GM12878 (cell line): ENCODE data around the gene MSI2. TPM values are rescaled to one million over a fixed set of nuclear protein-coding genes. Genes with fewer than 3 reads are reported as not detected.

Experiments
- ATAC-seq: fragments of 200-7000 bp; cut with Tn5 transposase; 3 replicates; pipeline ENCODE4 v1.9.1; 2020; ENCODE audit warnings: mild to moderate bottlenecking, moderate library complexity
- BruUV-seq: library from RNA; stranded (reverse); fragments of 400-500 nt; replicated peaks from 2 replicates; lab custom pipeline; 2021; lab: Mats Ljungman, UMichigan
- CTCF ChIA-PET: fragments of 300-600 bp; sonication (Branson Sonifier 250); formaldehyde crosslinking; extraction: SDS; loops from one replicate; lab custom pipeline; 2021; ENCODE audit warnings: inconsistent platforms; lab: Yijun Ruan, JAX
- POLR2A ChIA-PET: fragments of 350-600 bp; formaldehyde crosslinking; extraction: SDS; loops from one replicate; lab custom pipeline; 2021; ENCODE audit warnings: inconsistent platforms; lab: Charles Lee
- RAD21 ChIA-PET: fragments of 300-600 bp; sonication (Branson Sonifier 250); formaldehyde crosslinking; loops from one replicate; lab custom pipeline; 2023; ENCODE audit warnings: antibody characterized with exemption; ENCODE audit not compliant: unreplicated experiment; lab: Charles Lee
- SMC1A ChIA-PET: fragments of 300-600 bp; sonication (Branson Sonifier 250); formaldehyde crosslinking; loops from one replicate; lab custom pipeline; 2023; ENCODE audit not compliant: unreplicated experiment, uncharacterized antibody; lab: Charles Lee
- DNase-seq: peaks from one replicate; pipeline ENCODE4 v3.0.0-alpha.2; 2011; ENCODE audit warnings: low read depth, low spot score
- FAIRE-seq: peaks from 3 replicates; lab custom pipeline; 2011; peaks lifted over from hg19 to GRCh38; lab: Jason Lieb, UNC
- H2AFZ ChIP-seq: 2 replicates; pipeline ENCODE4 v1.6.0; 2011; ENCODE audit warnings: low read depth, low read length, control low read depth; ENCODE audit not compliant: control insufficient read depth
- H3K27ac ChIP-seq: 2 replicates; pipeline ENCODE4 v1.5.1; 2011; ENCODE audit warnings: control low read depth; ENCODE audit not compliant: control insufficient read depth, insufficient read depth
- H3K27me3 ChIP-seq, 2 experiments: replicated peaks in 1 of 2; 2 replicates each; pipeline versions ENCODE4 v1.6.0 to v1.6.1; 2011; ENCODE audit warnings: low read length in 1 of 2; ENCODE audit not compliant: control insufficient read depth in 2 of 2, insufficient read depth in 2 of 2
- H3K36me3 ChIP-seq, 2 experiments: 2 replicates each; pipeline ENCODE4 v1.5.1; 2011; ENCODE audit warnings: low read length in 1 of 2; ENCODE audit not compliant: control insufficient read depth in 2 of 2, insufficient read depth in 2 of 2
- H3K4me1 ChIP-seq: 2 replicates; pipeline ENCODE4 v1.6.1; 2011; ENCODE audit warnings: mild to moderate bottlenecking, low read length, moderate library complexity, mixed read lengths; ENCODE audit not compliant: control insufficient read depth, insufficient read depth
- H3K4me2 ChIP-seq: 2 replicates; pipeline ENCODE4 v1.6.0; 2011; ENCODE audit warnings: control low read depth; ENCODE audit not compliant: control insufficient read depth, insufficient read depth
- H3K4me3 ChIP-seq: fragments of 200-600 bp; sonication (generic); 2 replicates; pipeline ENCODE4 v1.5.1; 2016
- H3K79me2 ChIP-seq: 2 replicates; pipeline ENCODE4 v1.6.0; 2011; ENCODE audit warnings: low read length; ENCODE audit not compliant: control insufficient read depth, insufficient read depth
- H3K9ac ChIP-seq: 2 replicates; pipeline ENCODE4 v1.8.0; 2011; ENCODE audit warnings: low read length, control low read depth, mixed read lengths; ENCODE audit not compliant: control insufficient read depth, insufficient read depth
- H3K9me3 ChIP-seq: replicated peaks from 3 replicates; pipeline ENCODE4 v1.5.1; 2011; ENCODE audit warnings: mild to moderate bottlenecking, low read length; ENCODE audit not compliant: control insufficient read depth, insufficient read depth
- H4K20me1 ChIP-seq: 2 replicates; pipeline ENCODE4 v1.6.0; 2011; ENCODE audit not compliant: control insufficient read depth, insufficient read depth
- CREB1 ChIP-seq: IDR thresholded peaks from 2 replicates; pipeline ENCODE4 v1.6.1; 2012; ENCODE audit warnings: low read depth, mild to moderate bottlenecking, inconsistent platforms
- IKZF1 ChIP-seq: fragments of 450-650 bp; conservative IDR thresholded peaks from 2 replicates; pipeline ENCODE4 v1.6.1; 2017; ENCODE audit warnings: antibody characterized with exemption, mild to moderate bottlenecking
- JUNB ChIP-seq: IDR thresholded peaks from 2 replicates; pipeline ENCODE4 v1.6.1; 2016; ENCODE audit warnings: antibody characterized with exemption, mild to moderate bottlenecking
- KLF5 ChIP-seq: fragments of 450-650 bp; IDR thresholded peaks from 2 replicates; pipeline ENCODE4 v1.6.1; 2014; ENCODE audit warnings: mild to moderate bottlenecking; ENCODE audit not compliant: partially characterized antibody
- RAD21 ChIP-seq: IDR thresholded peaks from 2 replicates; pipeline ENCODE4 v1.6.1; 2011; ENCODE audit warnings: mild to moderate bottlenecking, low read depth, low read length, moderate library complexity; ENCODE audit not compliant: insufficient read depth
- RBBP5 ChIP-seq: fragments of 200-600 bp; sonication (generic); conservative IDR thresholded peaks from 2 replicates; pipeline ENCODE4 v1.6.1; 2016
- SMAD1 ChIP-seq: fragments of 450-650 bp; IDR thresholded peaks from 2 replicates; pipeline ENCODE4 v1.6.1; 2018; ENCODE audit warnings: mild to moderate bottlenecking, low read depth; ENCODE audit not compliant: partially characterized antibody
- TCF12 ChIP-seq: IDR thresholded peaks from 2 replicates; pipeline ENCODE4 v1.6.1; 2011; ENCODE audit warnings: low read depth, mild to moderate bottlenecking, low read length
- TCF3 ChIP-seq: IDR thresholded peaks from 2 replicates; pipeline ENCODE4 v1.6.1; 2012; ENCODE audit warnings: low read depth, mild to moderate bottlenecking, low read length, borderline replicate concordance; ENCODE audit not compliant: insufficient read depth
- ZNF207 ChIP-seq: fragments of 450-650 bp; IDR thresholded peaks from 2 replicates; pipeline ENCODE4 v1.6.1; 2014; ENCODE audit warnings: antibody characterized with exemption, mild to moderate bottlenecking, borderline replicate concordance
- ZNF24 ChIP-seq: fragments of 450-650 bp; IDR thresholded peaks from 2 replicates; pipeline ENCODE4 v1.6.1; 2017; ENCODE audit warnings: antibody characterized with exemption, mild to moderate bottlenecking
- ZNF384 ChIP-seq: IDR thresholded peaks from 2 replicates; pipeline ENCODE4 v1.6.1; 2012; ENCODE audit warnings: low read depth, mild to moderate bottlenecking, low read length, improper control_type of control experiment, borderline replicate concordance
- WGBS: methylation state at CpG from one replicate; pipeline ENCODE4 v1.1.6; 2016; ENCODE audit warnings: low lambda C conversion rate; ENCODE audit not compliant: insufficient replicate concordance, insufficient coverage; ENCODE audit errors: missing lambda C conversion rate; 5-methylcytosine and 5-hydroxymethylcytosine counted together
- in situ Hi-C: fragments of 300-500 bp; cut with MboI; formaldehyde crosslinking; loops from 9 replicates; pipeline ENCODE4 v1.14.3; 2018; ENCODE audit warnings: mixed read lengths
- intact Hi-C: fragments of 100-400 bp; cut with micrococcal nuclease; formaldehyde crosslinking; loops from one replicate; pipeline ENCODE4 v1.14.2; 2022; ENCODE audit not compliant: unreplicated experiment
- polyA plus RNA-seq, 11 experiments: library from polyadenylated mRNA; depleted of rRNA in 4 of 11; unstranded in 6 of 11; stranded (reverse) in 5 of 11; fragments of >200 nt; fragmentation: Nextera tagmentation in 4 of 11; fragmentation: Illumina TruSeq in 1 of 11; extraction: Ambion mirVana in 4 of 11; extraction: Trizol in 1 of 11; gene quantifications; 1 replicate in 1 of 11; 2 replicates in 10 of 11; pipeline versions ENCODE4 v1.2.1 to v1.2.3, GENCODE V29; 2011 to 2016; ENCODE audit warnings: inconsistent platforms in 2 of 11, missing spikeins in 2 of 11, low read depth in 1 of 11
- total RNA-seq, 4 experiments: library from RNA; depleted of rRNA in 3 of 4; stranded (reverse); fragments of >200 nt in 3 of 4; fragmentation: Illumina TruSeq in 1 of 4; extraction: Trizol in 1 of 4; gene quantifications; 2 replicates each; pipeline versions ENCODE4 v1.2.1 to v1.2.3, GENCODE V29; 2013 to 2021
- TF ChIP-seq, protein P1 (sequence below): fragments of 450-650 bp; IDR thresholded peaks from 2 replicates; pipeline ENCODE4 v1.6.1; 2018; ENCODE audit warnings: borderline replicate concordance, mild to moderate bottlenecking; ENCODE audit not compliant: partially characterized antibody
- TF ChIP-seq, protein P2 (sequence below): fragments of 450-650 bp; IDR thresholded peaks from 2 replicates; pipeline ENCODE4 v1.6.1; 2014; ENCODE audit warnings: mild to moderate bottlenecking
- TF ChIP-seq, protein P3 (sequence below): fragments of 450-650 bp; conservative IDR thresholded peaks from 2 replicates; pipeline ENCODE4 v1.6.1; 2017; ENCODE audit warnings: mild to moderate bottlenecking, moderate library complexity

Gene MSI2
- total and polyA plus RNA-seq, 10 of the 15 experiments (the other 5 are each of a cell fraction or from before 2014, with no cell fraction given): 6.1 to 76.1 (median 42.0) TPM

DNA sequence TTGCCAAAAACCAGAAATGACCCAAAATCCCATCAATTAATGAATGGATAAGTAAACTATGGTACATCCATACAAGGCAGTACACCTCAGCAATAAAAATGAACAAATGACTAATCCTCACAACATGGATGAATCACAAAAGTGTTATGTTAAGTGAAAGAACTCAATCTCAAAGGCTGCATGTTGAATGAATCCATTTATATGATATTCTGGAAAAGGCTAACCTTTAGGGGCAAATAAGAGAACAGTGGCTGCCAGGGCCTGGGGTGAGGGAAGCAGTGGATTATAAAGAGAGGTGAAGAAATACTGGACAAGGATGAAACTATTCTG, 46.1 kb upstream of the MSI2 start:
- intact Hi-C loops (no loop called here), in situ Hi-C loops (no loop called here)
- no TSS peak for BruUV-seq
- ATAC-seq (no peak), FAIRE-seq (no peak), DNase-seq (no peak)
- TF ChIP-seq JUNB (no peak), SMAD1 (no peak), RAD21 (no peak), ZNF207 (no peak), CREB1 (no peak), TCF3 (no peak)
- no peaks in the 10 kb centered on the region; a peak in 1 of 4 replicates for H3K27me3 ChIP-seq
- H3K79me2 ChIP-seq: no peaks in the 10 kb centered on the region
- H3K4me2 ChIP-seq: no peak overlapping the region
- no peaks in the 10 kb centered on the region; the same call in 1 of the 3 replicates for H3K9me3 ChIP-seq
- H3K4me1 ChIP-seq: no peaks in the 10 kb centered on the region
- H3K27ac ChIP-seq: no peak overlapping the region
- H3K9ac ChIP-seq: no peak overlapping the region
- H3K36me3 ChIP-seq: no peaks in the 10 kb centered on the region
- SMC1A ChIA-PET: no interaction called here
- no peak overlapping the region for H2AFZ ChIP-seq
- H4K20me1 ChIP-seq: no peaks in the 10 kb centered on the region
- CTCF ChIA-PET: no interaction called here
- H3K4me3 ChIP-seq: no peak overlapping the region
- RAD21 ChIA-PET: no interaction called here
- POLR2A ChIA-PET: no interaction called here

DNA sequence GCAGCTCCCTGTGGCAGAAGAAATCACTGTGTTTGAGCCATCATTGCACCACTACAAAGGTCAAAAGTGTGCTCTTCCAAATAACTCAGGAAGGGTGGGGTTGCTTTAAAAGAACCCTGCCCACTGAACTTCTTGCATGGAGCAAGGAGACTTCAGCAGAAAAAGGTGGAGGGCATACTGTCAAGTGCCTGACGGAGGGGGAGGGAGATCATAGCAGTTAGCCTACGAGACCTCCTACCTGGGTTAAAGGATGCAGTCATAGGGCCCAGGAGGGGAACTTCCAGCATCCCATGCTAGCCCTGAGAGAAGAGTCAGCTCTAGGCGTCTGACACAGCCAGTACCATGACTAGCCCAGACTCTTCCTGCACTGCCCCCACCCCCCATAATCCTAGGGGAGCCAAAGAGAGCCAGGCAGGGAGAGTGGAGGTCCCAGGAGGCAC, 45.3 kb upstream of the MSI2 start:
- Histone ChIP-seq H4K20me1 (no peaks in the 10 kb centered on the region), H3K36me3 (no peaks in the 10 kb centered on the region), H3K4me1 (no peaks in the 10 kb centered on the region), H3K79me2 (no peaks in the 10 kb centered on the region), H3K4me3 (no peak overlapping the region), H3K4me2 (no peak overlapping the region), H3K9ac (no peak overlapping the region), H3K9me3 (no peaks in the 10 kb centered on the region; the same call in 1 of the 3 replicates), H3K27me3 (no peaks in the 10 kb centered on the region; a peak in 1 of 4 replicates), H3K27ac (no peak overlapping the region), H2AFZ (no peak overlapping the region)
- DNase-seq (no peak), FAIRE-seq (no peak), ATAC-seq (no peak)
- RAD21 ChIA-PET: no interaction called here
- intact Hi-C loops (no loop called here), in situ Hi-C loops (no loop called here)
- CTCF ChIA-PET: no interaction called here
- SMC1A ChIA-PET: no interaction called here
- no TSS peak for BruUV-seq
- POLR2A ChIA-PET: interaction anchor here (0.6 kb wide), 2 partner anchors 30 kb away, joined by 3 to 4 read pairs; no protein-coding TSS in a partner anchor
- WGBS: 0% methylated on average over 3 of the region's 3 CpGs
- no peak for TF ChIP-seq IKZF1
- TF ChIP-seq RBBP5: no peak
- TF ChIP-seq KLF5: no peak
- no peak for TF ChIP-seq TCF12
- TF ChIP-seq, protein P1, sequence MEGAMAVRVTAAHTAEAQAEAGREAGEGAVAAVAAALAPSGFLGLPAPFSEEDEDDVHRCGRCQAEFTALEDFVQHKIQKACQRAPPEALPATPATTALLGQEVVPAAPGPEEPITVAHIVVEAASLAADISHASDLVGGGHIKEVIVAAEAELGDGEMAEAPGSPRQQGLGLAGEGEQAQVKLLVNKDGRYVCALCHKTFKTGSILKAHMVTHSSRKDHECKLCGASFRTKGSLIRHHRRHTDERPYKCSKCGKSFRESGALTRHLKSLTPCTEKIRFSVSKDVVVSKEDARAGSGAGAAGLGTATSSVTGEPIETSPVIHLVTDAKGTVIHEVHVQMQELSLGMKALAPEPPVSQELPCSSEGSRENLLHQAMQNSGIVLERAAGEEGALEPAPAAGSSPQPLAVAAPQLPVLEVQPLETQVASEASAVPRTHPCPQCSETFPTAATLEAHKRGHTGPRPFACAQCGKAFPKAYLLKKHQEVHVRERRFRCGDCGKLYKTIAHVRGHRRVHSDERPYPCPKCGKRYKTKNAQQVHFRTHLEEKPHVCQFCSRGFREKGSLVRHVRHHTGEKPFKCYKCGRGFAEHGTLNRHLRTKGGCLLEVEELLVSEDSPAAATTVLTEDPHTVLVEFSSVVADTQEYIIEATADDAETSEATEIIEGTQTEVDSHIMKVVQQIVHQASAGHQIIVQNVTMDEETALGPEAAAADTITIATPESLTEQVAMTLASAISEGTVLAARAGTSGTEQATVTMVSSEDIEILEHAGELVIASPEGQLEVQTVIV: no peak
- TF ChIP-seq, protein P2, sequence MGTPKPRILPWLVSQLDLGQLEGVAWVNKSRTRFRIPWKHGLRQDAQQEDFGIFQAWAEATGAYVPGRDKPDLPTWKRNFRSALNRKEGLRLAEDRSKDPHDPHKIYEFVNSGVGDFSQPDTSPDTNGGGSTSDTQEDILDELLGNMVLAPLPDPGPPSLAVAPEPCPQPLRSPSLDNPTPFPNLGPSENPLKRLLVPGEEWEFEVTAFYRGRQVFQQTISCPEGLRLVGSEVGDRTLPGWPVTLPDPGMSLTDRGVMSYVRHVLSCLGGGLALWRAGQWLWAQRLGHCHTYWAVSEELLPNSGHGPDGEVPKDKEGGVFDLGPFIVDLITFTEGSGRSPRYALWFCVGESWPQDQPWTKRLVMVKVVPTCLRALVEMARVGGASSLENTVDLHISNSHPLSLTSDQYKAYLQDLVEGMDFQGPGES: no peak
- TF ChIP-seq ZNF384: no peak
- no peak for TF ChIP-seq ZNF24
- TF ChIP-seq, protein P3, sequence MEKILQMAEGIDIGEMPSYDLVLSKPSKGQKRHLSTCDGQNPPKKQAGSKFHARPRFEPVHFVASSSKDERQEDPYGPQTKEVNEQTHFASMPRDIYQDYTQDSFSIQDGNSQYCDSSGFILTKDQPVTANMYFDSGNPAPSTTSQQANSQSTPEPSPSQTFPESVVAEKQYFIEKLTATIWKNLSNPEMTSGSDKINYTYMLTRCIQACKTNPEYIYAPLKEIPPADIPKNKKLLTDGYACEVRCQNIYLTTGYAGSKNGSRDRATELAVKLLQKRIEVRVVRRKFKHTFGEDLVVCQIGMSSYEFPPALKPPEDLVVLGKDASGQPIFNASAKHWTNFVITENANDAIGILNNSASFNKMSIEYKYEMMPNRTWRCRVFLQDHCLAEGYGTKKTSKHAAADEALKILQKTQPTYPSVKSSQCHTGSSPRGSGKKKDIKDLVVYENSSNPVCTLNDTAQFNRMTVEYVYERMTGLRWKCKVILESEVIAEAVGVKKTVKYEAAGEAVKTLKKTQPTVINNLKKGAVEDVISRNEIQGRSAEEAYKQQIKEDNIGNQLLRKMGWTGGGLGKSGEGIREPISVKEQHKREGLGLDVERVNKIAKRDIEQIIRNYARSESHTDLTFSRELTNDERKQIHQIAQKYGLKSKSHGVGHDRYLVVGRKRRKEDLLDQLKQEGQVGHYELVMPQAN: no peak
